Measurements from ENCODE around the gene P4HTM. TPM values are rescaled to one million over a fixed set of nuclear protein-coding genes. Genes with fewer than 3 reads are reported as not detected.

Gene P4HTM
- total RNA-seq, 2 experiments from 2014 or later, result 24.8 to 25.0 TPM

GRCh38 chr3:49009396-49009795 is 19.4 kb downstream of the P4HTM start:
- H3K4me3 Mint-ChIP-seq, result peak overlapping the region; percentile 17
- peaks cover 18% of the 10 kb centered on the region for H3K36me3 Mint-ChIP-seq (ENCODE audit: low read depth)
- no peak for ATAC-seq

GRCh38 chr3:49012441-49013017 is 22.5 kb downstream of the P4HTM start:
- H3K27ac Mint-ChIP-seq, result no peak overlapping the region
- TF ChIP-seq CTCF (IDR thresholded peaks at IDR 0.05), result no peak
- peaks cover 17% of the 10 kb centered on the region for H3K4me1 Mint-ChIP-seq (ENCODE audit: low read depth)
- H3K36me3 Mint-ChIP-seq (ENCODE audit: low read depth), result peaks cover 24% of the 10 kb centered on the region
- no peak overlapping the region for H3K4me3 Mint-ChIP-seq
- DNase-seq (no peak), ATAC-seq (no peak)
- ChIA-PET CTCF (interaction anchor here (0.9 to 8.6 kb wide), 4 partner anchors 7 to 48 kb away, joined by 3 to 78 read pairs (median 11); partner anchors contain the start of genes NDUFAF3 and P4HTM), POLR2A (interaction anchor here (0.6 to 7.9 kb wide), 8 partner anchors 11 to 93 kb away, joined by 3 to 90 read pairs (median 5); partner anchors contain the start of genes ARIH2, IMPDH2 and NDUFAF3)
- no peaks in the 10 kb centered on the region for H3K9me3 Mint-ChIP-seq
- intact Hi-C loops (cut with micrococcal nuclease), result no loop called here
- no peaks in the 10 kb centered on the region for H3K27me3 Mint-ChIP-seq

More at GRCh38 chr3:49009396-49009795, 19.4 kb downstream of the P4HTM start:
- Mint-ChIP-seq H3K4me1 (ENCODE audit: low read depth) (peaks cover 17% of the 10 kb centered on the region), H3K9me3 (no peaks in the 10 kb centered on the region), H3K27me3 (no peaks in the 10 kb centered on the region), H3K27ac (peak overlapping the region; percentile 31)
- DNase-seq, result no peak
- no peak for TF ChIP-seq CTCF (IDR thresholded peaks at IDR 0.05)
- ChIA-PET CTCF (interaction anchor here (0.6 to 4.2 kb wide), 5 partner anchors 8 to 21 kb away, joined by 4 to 45 read pairs (median 22); partner anchors contain the start of genes DALRD3, NDUFAF3 and P4HTM), POLR2A (interaction anchor here (1.1 to 7.1 kb wide), 5 partner anchors 12 to 84 kb away, joined by 3 to 200 read pairs (median 27); partner anchors contain the start of genes DALRD3, IMPDH2, NDUFAF3 and P4HTM)
- intact Hi-C loops (cut with micrococcal nuclease), result no loop called here

GRCh38 chr3:49013113-49013737 is 23.2 kb downstream of the P4HTM start:
- Mint-ChIP-seq H3K27me3 (no peaks in the 10 kb centered on the region), H3K27ac (no peak overlapping the region)
- CTCF ChIA-PET, result interaction anchor here (0.5 to 8.6 kb wide), 7 partner anchors 9 to 26 kb away, joined by 3 to 78 read pairs (median 4); partner anchors contain the start of genes IMPDH2, NDUFAF3 and P4HTM

GRCh38 chr3:49013738-49014660 is 24.0 kb downstream of the P4HTM start:
- peak; percentile 45 for TF ChIP-seq CTCF (IDR thresholded peaks at IDR 0.05)
- peak; percentile 67 for DNase-seq
- no peaks in the 10 kb centered on the region for H3K27me3 Mint-ChIP-seq
- ChIA-PET CTCF (interaction anchor here (0.5 to 8.6 kb wide), 10 partner anchors 8 to 26 kb away, joined by 3 to 78 read pairs (median 4); partner anchors contain the start of genes IMPDH2, NDUFAF3 and P4HTM), POLR2A (interaction anchor here (0.6 to 7.9 kb wide), 6 partner anchors 10 to 159 kb away, joined by 3 to 90 read pairs (median 6); partner anchors contain the start of genes IMPDH2 and NDUFAF3)
- no peaks in the 10 kb centered on the region for H3K9me3 Mint-ChIP-seq
- intact Hi-C loops (cut with micrococcal nuclease), result no loop called here
- peaks cover 11% of the 10 kb centered on the region for H3K4me1 Mint-ChIP-seq (ENCODE audit: low read depth)
- H3K27ac Mint-ChIP-seq, result no peak overlapping the region
- H3K4me3 Mint-ChIP-seq, result no peak overlapping the region
- H3K36me3 Mint-ChIP-seq (ENCODE audit: low read depth), result peaks cover 18% of the 10 kb centered on the region
- peak; percentile 51 for ATAC-seq

More at GRCh38 chr3:49013113-49013737, 23.2 kb downstream of the P4HTM start:
- Mint-ChIP-seq H3K4me1 (ENCODE audit: low read depth) (peaks cover 13% of the 10 kb centered on the region), H3K9me3 (no peaks in the 10 kb centered on the region), H3K36me3 (ENCODE audit: low read depth) (peaks cover 19% of the 10 kb centered on the region), H3K4me3 (no peak overlapping the region)
- TF ChIP-seq CTCF (IDR thresholded peaks at IDR 0.05), result no peak
- no peak for DNase-seq
- POLR2A ChIA-PET, result interaction anchor here (1.3 to 7.9 kb wide), 5 partner anchors 11 to 69 kb away, joined by 3 to 90 read pairs (median 6); partner anchors contain the start of genes IMPDH2 and NDUFAF3
- intact Hi-C loops (cut with micrococcal nuclease), result no loop called here
- ATAC-seq, result no peak
